Liver (tissue), 3 donors: ENCODE results near the gene RHOT1.

Experiments
- JUND ChIP-seq, 2 donors: IDR thresholded peaks; 2 replicates each; pipeline ENCODE4 v1.6.1; 2016; ENCODE audit warnings: antibody characterized with exemption in 2 of 2
- YY1 ChIP-seq: IDR thresholded peaks from 2 replicates; pipeline ENCODE4 v1.6.1; 2016; ENCODE audit warnings: antibody characterized with exemption, mild to moderate bottlenecking
- TF ChIP-seq, protein P1 (sequence below): fragments of 150-350 bp; IDR thresholded peaks from 2 replicates; pipeline ENCODE4 v1.5.1; 2017; ENCODE audit warnings: improper control_type of control experiment, low read depth, low read length; ENCODE audit not compliant: missing input control
- TF ChIP-seq, protein P2 (sequence below): IDR thresholded peaks from 2 replicates; pipeline ENCODE4 v1.6.1; 2016; ENCODE audit warnings: antibody characterized with exemption
- TF ChIP-seq, protein P3 (sequence below): IDR thresholded peaks from 2 replicates; pipeline ENCODE4 v1.6.1; 2016; ENCODE audit warnings: antibody characterized with exemption
- donor health status: healthy.
- donor health status: healthy.

DNA sequence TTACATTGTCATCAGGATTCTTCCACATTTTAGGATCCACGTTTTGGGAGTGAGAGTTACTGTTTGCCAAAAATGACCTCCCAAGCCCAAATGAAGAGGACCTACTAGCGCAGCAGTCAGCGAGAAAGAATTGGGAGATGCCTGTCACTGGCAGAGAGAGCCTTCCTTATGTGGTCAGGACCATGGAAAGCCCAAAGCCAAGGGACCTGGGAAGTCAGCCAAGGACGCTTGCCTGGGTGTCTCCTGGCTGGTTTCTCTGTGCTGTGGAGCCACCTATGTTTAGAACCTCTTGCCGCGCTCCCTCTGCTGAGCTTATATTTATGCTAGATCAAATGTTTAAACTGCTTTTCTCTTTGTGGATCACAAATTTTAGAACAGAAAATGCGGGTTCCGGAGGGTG lies 98.4 kb downstream of the RHOT1 start:
- TF ChIP-seq, protein P1, sequence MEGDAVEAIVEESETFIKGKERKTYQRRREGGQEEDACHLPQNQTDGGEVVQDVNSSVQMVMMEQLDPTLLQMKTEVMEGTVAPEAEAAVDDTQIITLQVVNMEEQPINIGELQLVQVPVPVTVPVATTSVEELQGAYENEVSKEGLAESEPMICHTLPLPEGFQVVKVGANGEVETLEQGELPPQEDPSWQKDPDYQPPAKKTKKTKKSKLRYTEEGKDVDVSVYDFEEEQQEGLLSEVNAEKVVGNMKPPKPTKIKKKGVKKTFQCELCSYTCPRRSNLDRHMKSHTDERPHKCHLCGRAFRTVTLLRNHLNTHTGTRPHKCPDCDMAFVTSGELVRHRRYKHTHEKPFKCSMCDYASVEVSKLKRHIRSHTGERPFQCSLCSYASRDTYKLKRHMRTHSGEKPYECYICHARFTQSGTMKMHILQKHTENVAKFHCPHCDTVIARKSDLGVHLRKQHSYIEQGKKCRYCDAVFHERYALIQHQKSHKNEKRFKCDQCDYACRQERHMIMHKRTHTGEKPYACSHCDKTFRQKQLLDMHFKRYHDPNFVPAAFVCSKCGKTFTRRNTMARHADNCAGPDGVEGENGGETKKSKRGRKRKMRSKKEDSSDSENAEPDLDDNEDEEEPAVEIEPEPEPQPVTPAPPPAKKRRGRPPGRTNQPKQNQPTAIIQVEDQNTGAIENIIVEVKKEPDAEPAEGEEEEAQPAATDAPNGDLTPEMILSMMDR: no peak
- TF ChIP-seq, protein P2, sequence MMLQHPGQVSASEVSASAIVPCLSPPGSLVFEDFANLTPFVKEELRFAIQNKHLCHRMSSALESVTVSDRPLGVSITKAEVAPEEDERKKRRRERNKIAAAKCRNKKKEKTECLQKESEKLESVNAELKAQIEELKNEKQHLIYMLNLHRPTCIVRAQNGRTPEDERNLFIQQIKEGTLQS: no peak
- TF ChIP-seq, protein P3, sequence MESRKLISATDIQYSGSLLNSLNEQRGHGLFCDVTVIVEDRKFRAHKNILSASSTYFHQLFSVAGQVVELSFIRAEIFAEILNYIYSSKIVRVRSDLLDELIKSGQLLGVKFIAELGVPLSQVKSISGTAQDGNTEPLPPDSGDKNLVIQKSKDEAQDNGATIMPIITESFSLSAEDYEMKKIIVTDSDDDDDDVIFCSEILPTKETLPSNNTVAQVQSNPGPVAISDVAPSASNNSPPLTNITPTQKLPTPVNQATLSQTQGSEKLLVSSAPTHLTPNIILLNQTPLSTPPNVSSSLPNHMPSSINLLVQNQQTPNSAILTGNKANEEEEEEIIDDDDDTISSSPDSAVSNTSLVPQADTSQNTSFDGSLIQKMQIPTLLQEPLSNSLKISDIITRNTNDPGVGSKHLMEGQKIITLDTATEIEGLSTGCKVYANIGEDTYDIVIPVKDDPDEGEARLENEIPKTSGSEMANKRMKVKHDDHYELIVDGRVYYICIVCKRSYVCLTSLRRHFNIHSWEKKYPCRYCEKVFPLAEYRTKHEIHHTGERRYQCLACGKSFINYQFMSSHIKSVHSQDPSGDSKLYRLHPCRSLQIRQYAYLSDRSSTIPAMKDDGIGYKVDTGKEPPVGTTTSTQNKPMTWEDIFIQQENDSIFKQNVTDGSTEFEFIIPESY: no peak
- TF ChIP-seq JUND (IDR thresholded peaks at IDR 0.05): no peak
- no peak for TF ChIP-seq YY1
